Measurements from ENCODE around the gene OLFM2. TPM values are rescaled to one million over a fixed set of nuclear protein-coding genes. Genes with fewer than 3 reads are reported as not detected.

The OLFM2 gene
- total RNA-seq, 1 donor from 2014 or later: 7.3 TPM

GRCh38 chr19:9883231-9883758 is 53.0 kb downstream of the OLFM2 start:
- no peak for TF ChIP-seq CTCF (conservative IDR thresholded peaks at IDR 0.05)
- DNase-seq (ENCODE audit: low read depth, low spot score): no peak
- H3K9me3 Mint-ChIP-seq: no peaks in the 10 kb centered on the region
- no peak overlapping the region for H3K4me3 Mint-ChIP-seq
- H3K4me1 Mint-ChIP-seq: peaks cover 4% of the 10 kb centered on the region
- peaks cover 3% of the 10 kb centered on the region for H3K27me3 Mint-ChIP-seq (ENCODE audit: low read depth)
- peak overlapping the region; percentile 57 for H3K27ac Mint-ChIP-seq (ENCODE audit: unreplicated experiment)
- H3K36me3 Mint-ChIP-seq (ENCODE audit: low read depth): no peaks in the 10 kb centered on the region

GRCh38 chr19:9881720-9882119 is 54.6 kb downstream of the OLFM2 start:
- H3K36me3 Mint-ChIP-seq (ENCODE audit: low read depth): no peaks in the 10 kb centered on the region
- no peak overlapping the region for H3K27ac Mint-ChIP-seq (ENCODE audit: unreplicated experiment)
- H3K4me1 Mint-ChIP-seq: peaks cover 4% of the 10 kb centered on the region
- no peak overlapping the region for H3K4me3 Mint-ChIP-seq
- DNase-seq (ENCODE audit: low read depth, low spot score): no peak
- no peak for TF ChIP-seq CTCF (conservative IDR thresholded peaks at IDR 0.05)
- H3K9me3 Mint-ChIP-seq: no peaks in the 10 kb centered on the region
- no peaks in the 10 kb centered on the region for H3K27me3 Mint-ChIP-seq (ENCODE audit: low read depth)

- no peak for TF ChIP-seq CTCF (conservative IDR thresholded peaks at IDR 0.05)
- Mint-ChIP-seq H3K4me1 (peaks cover 8% of the 10 kb centered on the region), H3K27me3 (ENCODE audit: low read depth) (no peaks in the 10 kb centered on the region), H3K36me3 (ENCODE audit: low read depth) (no peaks in the 10 kb centered on the region), H3K4me3 (no peak overlapping the region), H3K27ac (ENCODE audit: unreplicated experiment) (no peak overlapping the region), H3K9me3 (no peaks in the 10 kb centered on the region)
- DNase-seq (ENCODE audit: low read depth, low spot score): no peak
Measured at GRCh38 chr19:9878511-9879196, 57.7 kb downstream of the OLFM2 start.

GRCh38 chr19:9877780-9878510 is 58.4 kb downstream of the OLFM2 start:
- Mint-ChIP-seq H3K4me1 (peaks cover 5% of the 10 kb centered on the region), H3K27ac (ENCODE audit: unreplicated experiment) (no peak overlapping the region), H3K9me3 (no peaks in the 10 kb centered on the region), H3K36me3 (ENCODE audit: low read depth) (no peaks in the 10 kb centered on the region), H3K4me3 (no peak overlapping the region), H3K27me3 (ENCODE audit: low read depth) (no peaks in the 10 kb centered on the region)
- DNase-seq (ENCODE audit: low read depth, low spot score): no peak
- TF ChIP-seq CTCF (conservative IDR thresholded peaks at IDR 0.05): no peak

GRCh38 chr19:9875796-9876195 is 60.5 kb downstream of the OLFM2 start:
- Mint-ChIP-seq H3K27me3 (ENCODE audit: low read depth) (no peaks in the 10 kb centered on the region), H3K36me3 (ENCODE audit: low read depth) (no peaks in the 10 kb centered on the region), H3K9me3 (no peaks in the 10 kb centered on the region), H3K4me1 (peaks cover 5% of the 10 kb centered on the region), H3K27ac (ENCODE audit: unreplicated experiment) (no peak overlapping the region), H3K4me3 (no peak overlapping the region)
- DNase-seq (ENCODE audit: low read depth, low spot score): no peak
- no peak for TF ChIP-seq CTCF (conservative IDR thresholded peaks at IDR 0.05)

Measured in neural crest cell (in vitro differentiated cells).